Lower lobe of right lung (tissue), 2 donors: Measurements from ENCODE around the gene NBAS. TPM values are rescaled to one million over a fixed set of nuclear protein-coding genes. Genes with fewer than 3 reads are reported as not detected.

Source experiments
- ATAC-seq, 2 donors: fragments of 200-7000 bp; cut with Tn5 transposase; one replicate each; pipeline ENCODE4 v1.9.1; 2020 to 2022; ENCODE audit warnings: mild to moderate bottlenecking in 2 of 2, moderate library complexity in 2 of 2
- DNase-seq: peaks from one replicate; pipeline ENCODE4 v3.0.0-alpha.2; 2020
- H3K27ac ChIP-seq: fragments of 200-600 bp; one replicate; pipeline ENCODE4 v1.8.0; 2022
- H3K27me3 ChIP-seq: fragments of 200-600 bp; one replicate; pipeline ENCODE4 v1.8.0; 2022; ENCODE audit warnings: low read depth
- H3K36me3 ChIP-seq: fragments of 200-600 bp; one replicate; pipeline ENCODE4 v1.8.0; 2022; ENCODE audit warnings: mild to moderate bottlenecking
- H3K4me1 ChIP-seq: fragments of 200-600 bp; one replicate; pipeline ENCODE4 v1.8.0; 2022
- H3K4me3 ChIP-seq: fragments of 200-600 bp; one replicate; pipeline ENCODE4 v1.8.0; 2022; ENCODE audit warnings: mild to moderate bottlenecking
- H3K9me3 ChIP-seq: fragments of 200-600 bp; one replicate; pipeline ENCODE4 v1.8.0; 2022
- CTCF ChIP-seq: fragments of 200-600 bp; IDR thresholded peaks from one replicate; pipeline ENCODE4 v1.8.0; 2022; ENCODE audit warnings: antibody characterized with exemption, mild to moderate bottlenecking
- intact Hi-C: fragments of 100-400 bp; cut with DNase I; formaldehyde crosslinking; loops from one replicate; pipeline ENCODE4 v1.11.0; 2022
- total RNA-seq: library from RNA; stranded (reverse); fragmentation: NEBNext Ultra II Directional; extraction: Animal tissue kit (Norgen Biotek cat#: 25700); gene quantifications from one replicate; pipeline ENCODE4 v1.2.1, GENCODE V29; 2021
- donor health status: DM: no; HTN: yes; CAD: no; lungs with severe emphysema.

The NBAS gene
- total RNA-seq, 1 donor from 2014 or later, result 42.4 TPM

- Histone ChIP-seq H3K36me3 (peaks cover 77% of the 10 kb centered on the region), H3K27ac (no peak overlapping the region), H3K9me3 (no peaks in the 10 kb centered on the region), H3K4me1 (no peaks in the 10 kb centered on the region), H3K27me3 (no peaks in the 10 kb centered on the region), H3K4me3 (no peak overlapping the region)
- no peak for TF ChIP-seq CTCF
- no peak for DNase-seq
- no peak for ATAC-seq
- intact Hi-C loops, result no loop called here
Observed at GRCh38 chr2:15471606-15472005, 89.5 kb downstream of the NBAS start.

GRCh38 chr2:15460112-15460620 is 101.0 kb downstream of the NBAS start:
- Histone ChIP-seq H3K4me1 (no peaks in the 10 kb centered on the region), H3K27ac (no peak overlapping the region), H3K27me3 (no peaks in the 10 kb centered on the region), H3K36me3 (peaks cover 48% of the 10 kb centered on the region), H3K4me3 (no peak overlapping the region), H3K9me3 (no peaks in the 10 kb centered on the region)
- intact Hi-C loops, result no loop called here
- ATAC-seq (no peak), DNase-seq (no peak)
- TF ChIP-seq CTCF, result no peak

- Histone ChIP-seq H3K36me3 (peaks cover 41% of the 10 kb centered on the region), H3K4me1 (no peaks in the 10 kb centered on the region), H3K27me3 (no peaks in the 10 kb centered on the region), H3K4me3 (no peak overlapping the region), H3K27ac (no peak overlapping the region), H3K9me3 (no peaks in the 10 kb centered on the region)
- DNase-seq (no peak), ATAC-seq (no peak)
- no peak for TF ChIP-seq CTCF
- intact Hi-C loops, result no loop called here
Observed at GRCh38 chr2:15458277-15458676, 102.9 kb downstream of the NBAS start.

GRCh38 chr2:15457868-15458267 is 103.3 kb downstream of the NBAS start:
- Histone ChIP-seq H3K9me3 (no peaks in the 10 kb centered on the region), H3K36me3 (peaks cover 41% of the 10 kb centered on the region), H3K4me1 (no peaks in the 10 kb centered on the region), H3K27me3 (no peaks in the 10 kb centered on the region), H3K4me3 (no peak overlapping the region), H3K27ac (no peak overlapping the region)
- intact Hi-C loops, result no loop called here
- ATAC-seq, result no peak
- TF ChIP-seq CTCF, result no peak
- no peak for DNase-seq

- no peak for TF ChIP-seq CTCF
- peaks cover 31% of the 10 kb centered on the region for H3K36me3 ChIP-seq
- no peak overlapping the region for H3K27ac ChIP-seq
- no peaks in the 10 kb centered on the region for H3K9me3 ChIP-seq
- no peaks in the 10 kb centered on the region for H3K4me1 ChIP-seq
- ATAC-seq (no peak), DNase-seq (no peak)
- no peak overlapping the region for H3K4me3 ChIP-seq
- intact Hi-C loops, result no loop called here
- no peaks in the 10 kb centered on the region for H3K27me3 ChIP-seq
Observed at GRCh38 chr2:15456352-15456751, 104.8 kb downstream of the NBAS start.

GRCh38 chr2:15450808-15451207 is 110.3 kb downstream of the NBAS start:
- H3K4me3 ChIP-seq, result no peak overlapping the region
- no peaks in the 10 kb centered on the region for H3K9me3 ChIP-seq
- H3K27me3 ChIP-seq, result no peaks in the 10 kb centered on the region
- no peaks in the 10 kb centered on the region for H3K36me3 ChIP-seq
- no peak for TF ChIP-seq CTCF
- intact Hi-C loops, result no loop called here
- H3K4me1 ChIP-seq, result peaks cover 5% of the 10 kb centered on the region
- ATAC-seq (no peak), DNase-seq (no peak)
- H3K27ac ChIP-seq, result no peak overlapping the region
